Thyroid gland (tissue), 4 donors: ENCODE measurements around the gene RERG.

Experiments
- CTCF ChIP-seq, 6 experiments: fragments of 200-600 bp in 3 of 6; fragments of 450-650 bp in 3 of 6; sonication (generic) in 3 of 6; IDR thresholded peaks; one replicate each; pipeline ENCODE4 v1.5.1; 2016 to 2019; ENCODE audit warnings: antibody characterized with exemption in 6 of 6, mild to moderate bottlenecking in 2 of 6, inconsistent platforms in 1 of 6, moderate library complexity in 1 of 6
- POLR2A ChIP-seq, 2 donors: fragments of 450-650 bp; IDR thresholded peaks; one replicate each; pipeline ENCODE4 v1.6.1; 2017; ENCODE audit warnings: antibody characterized with exemption in 2 of 2, mild to moderate bottlenecking in 2 of 2, moderate library complexity in 1 of 2

DNA sequence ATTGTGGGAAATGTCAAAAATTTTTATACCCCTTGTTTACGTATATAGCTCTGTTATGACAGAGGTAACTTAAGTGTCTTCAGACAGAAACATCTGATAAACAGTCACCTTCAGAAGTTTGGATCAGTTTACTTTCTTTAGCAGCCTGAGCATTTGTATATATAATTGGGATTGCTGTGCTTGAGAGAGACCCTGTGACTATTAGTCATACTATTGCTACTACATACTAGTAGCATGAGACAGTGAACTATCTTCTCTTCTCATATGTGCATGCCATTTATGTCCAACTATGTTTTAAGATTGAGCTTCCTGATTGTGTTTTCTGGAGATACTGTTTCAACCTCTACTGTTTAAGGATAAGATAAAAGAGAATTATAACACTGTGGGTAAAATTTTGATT is 146.9 kb downstream of the RERG start:
- TF ChIP-seq CTCF (IDR thresholded peaks at IDR 0.05) (no peak), POLR2A (IDR thresholded peaks at IDR 0.05) (no peak)
